Measurements from ENCODE around the gene ARHGEF26.

- TF ChIP-seq EZH2phosphoT487 (IDR thresholded peaks at IDR 0.05; ENCODE audit: insufficient read depth, low read depth) (no peak), EZH2 (IDR thresholded peaks at IDR 0.05; ENCODE audit: insufficient read depth, poor library complexity, severe bottlenecking) (no peak)
Observed at GRCh38 chr3:154250291-154250690, 129.1 kb downstream of the ARHGEF26 start.

Measured in GM23248 (cell line).